ENCODE results near the gene ZP1. TPM values are rescaled to one million over a fixed set of nuclear protein-coding genes. Genes with fewer than 3 reads are reported as not detected.

The ZP1 gene
- total and polyA plus RNA-seq, 2 experiments from 2014 or later: 1.0 to 1.3 TPM

DNA sequence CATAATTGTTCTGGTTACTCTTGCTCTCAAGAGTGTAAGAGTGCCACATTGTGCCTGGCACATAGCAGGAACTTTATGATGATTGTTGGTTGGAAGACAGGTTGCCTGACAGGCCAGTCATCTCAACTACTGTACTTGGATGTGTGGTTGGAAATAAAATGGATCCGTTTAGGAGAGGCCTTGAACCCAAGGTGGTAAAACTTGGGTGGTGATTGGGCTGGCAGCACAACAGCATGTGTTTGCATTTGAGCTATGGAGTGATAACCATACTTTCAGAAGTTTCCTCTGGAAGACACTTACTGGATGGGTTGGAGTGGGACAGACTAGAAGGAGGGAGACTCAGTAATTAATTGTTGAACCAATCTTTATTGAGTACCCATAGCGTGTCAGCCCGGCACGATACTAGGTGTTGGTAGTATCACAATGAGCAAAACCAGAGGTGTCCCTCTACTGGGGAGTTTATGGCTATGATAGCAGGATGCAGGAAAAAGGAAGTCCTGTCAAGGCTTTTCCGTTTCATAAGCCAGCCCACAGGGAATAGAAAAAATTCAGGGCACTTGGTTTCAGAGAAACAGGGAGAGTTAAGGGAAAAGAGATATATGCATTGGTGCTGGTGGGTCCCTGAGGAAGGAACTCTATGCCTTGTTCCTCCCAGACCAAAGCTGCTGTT lies 43.5 kb downstream of the ZP1 start:
- Histone ChIP-seq H3F3A (ENCODE audit: insufficient read depth) (peaks cover 5% of the 10 kb centered on the region), H3K36me3 (ENCODE audit: low read depth) (no peaks in the 10 kb centered on the region), H3K4me3 (no peak overlapping the region), H3K9ac (no peak overlapping the region), H3K27ac (no peak overlapping the region), H2AFZ (no peak overlapping the region), H3K4me1 (ENCODE audit: insufficient read depth) (0 out of 2 replicates have a peak, but pooled peaks cover 10% of the 10 kb centered on the region), H3K4me2 (ENCODE audit: unreplicated experiment) (no peak overlapping the region), H3K79me2 (ENCODE audit: insufficient read depth) (peaks cover 4% of the 10 kb centered on the region), H3K9me2 (ENCODE audit: insufficient read depth) (no peaks in the 10 kb centered on the region), H4K20me1 (ENCODE audit: insufficient read depth) (no peaks in the 10 kb centered on the region), H3K27me3 (replicated peaks; ENCODE audit: insufficient read depth) (no peaks in the 10 kb centered on the region; the same call in 1 of the 2 replicates), H3K9me3 (ENCODE audit: low read depth) (no peaks in the 10 kb centered on the region)
- WGBS, 2 experiments (ENCODE audit: low coverage in 1 of 2, low lambda C conversion rate in 2 of 2, missing lambda C conversion rate in 2 of 2): 38 to 41% methylated on average over 5 of the region's 5 CpGs
- TF ChIP-seq EZH2 (IDR thresholded peaks at IDR 0.05; ENCODE audit: insufficient read depth, poor library complexity, severe bottlenecking) (no peak), EZH2phosphoT487 (IDR thresholded peaks at IDR 0.05; ENCODE audit: insufficient read depth, low read depth) (no peak)
- no peak for DNase-seq
- in situ Hi-C loops (cut with MboI): no loop called here

- Histone ChIP-seq H3K27me3 (replicated peaks; ENCODE audit: insufficient read depth) (no peaks in the 10 kb centered on the region; the same call in 1 of the 2 replicates), H3K27ac (no peak overlapping the region), H4K20me1 (ENCODE audit: insufficient read depth) (no peaks in the 10 kb centered on the region), H3K9me3 (ENCODE audit: low read depth) (no peaks in the 10 kb centered on the region), H3K79me2 (ENCODE audit: insufficient read depth) (peaks cover 18% of the 10 kb centered on the region), H3K4me3 (no peak overlapping the region), H2AFZ (no peak overlapping the region), H3K4me1 (ENCODE audit: insufficient read depth) (0 out of 2 replicates have a peak, but pooled peaks cover 9% of the 10 kb centered on the region), H3K9me2 (ENCODE audit: insufficient read depth) (no peaks in the 10 kb centered on the region), H3K9ac (no peak overlapping the region), H3K36me3 (ENCODE audit: low read depth) (no peaks in the 10 kb centered on the region), H3K4me2 (ENCODE audit: unreplicated experiment) (no peak overlapping the region), H3F3A (ENCODE audit: insufficient read depth) (peaks cover 3% of the 10 kb centered on the region; the same call in 1 of the 2 replicates)
- DNase-seq: no peak
- TF ChIP-seq EZH2phosphoT487 (IDR thresholded peaks at IDR 0.05; ENCODE audit: insufficient read depth, low read depth): no peak
- TF ChIP-seq EZH2 (IDR thresholded peaks at IDR 0.05; ENCODE audit: insufficient read depth, poor library complexity, severe bottlenecking): no peak
- in situ Hi-C loops (cut with MboI): no loop called here
- 50 to 52% methylated on average over 12 of the region's 12 CpGs for WGBS, 2 experiments (ENCODE audit: low coverage in 1 of 2, low lambda C conversion rate in 2 of 2, missing lambda C conversion rate in 2 of 2)
These were observed 45.0 kb downstream of the ZP1 start for GRCh38 chr11:60912223-60912850.

DNA sequence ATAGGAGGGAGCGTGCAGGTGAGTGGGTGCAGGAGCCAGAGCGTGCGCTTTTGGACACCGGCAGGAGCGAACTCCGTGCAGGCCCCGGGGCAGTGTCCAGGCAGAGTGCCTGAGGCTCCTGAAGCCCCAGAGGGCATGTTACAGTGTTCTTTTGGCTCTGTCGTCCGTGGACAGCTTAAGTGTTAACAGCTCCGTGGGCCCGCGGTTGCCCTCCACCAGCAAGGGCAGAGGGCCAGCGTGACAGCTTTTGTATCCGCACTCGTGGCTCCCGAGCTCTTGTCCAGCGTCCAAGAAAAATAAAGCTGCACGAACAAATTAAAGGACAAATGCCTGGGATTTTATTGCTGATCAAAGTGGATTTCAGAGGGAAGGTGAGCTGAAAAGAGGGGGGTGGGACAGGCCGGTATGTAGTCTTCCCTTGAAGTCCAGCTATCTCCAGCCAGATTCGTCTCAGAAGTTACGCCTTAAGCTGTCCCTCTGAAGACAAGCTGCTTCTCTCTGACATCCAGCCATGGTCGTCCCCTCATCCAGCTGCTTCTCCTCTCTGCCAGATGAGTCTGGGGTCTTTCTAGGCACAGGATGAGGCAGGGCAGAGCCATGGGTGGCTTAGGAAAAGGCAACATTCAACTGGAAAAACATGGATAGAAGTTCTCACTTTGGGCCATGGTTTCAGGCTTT lies 45.6 kb downstream of the ZP1 start:
- Histone ChIP-seq H3K9ac (peak overlapping the region; percentile 85; the same call in 1 of the 2 replicates), H3K4me2 (ENCODE audit: unreplicated experiment) (peak overlapping the region; percentile 91), H2AFZ (peak overlapping the region; percentile 96), H3F3A (ENCODE audit: insufficient read depth) (peaks cover 3% of the 10 kb centered on the region; the same call in 1 of the 2 replicates), H4K20me1 (ENCODE audit: insufficient read depth) (no peaks in the 10 kb centered on the region), H3K9me3 (ENCODE audit: low read depth) (no peaks in the 10 kb centered on the region), H3K4me1 (ENCODE audit: insufficient read depth) (0 out of 2 replicates have a peak, but pooled peaks cover 9% of the 10 kb centered on the region), H3K4me3 (peak overlapping the region; percentile 84; the same call in 1 of the 2 replicates), H3K27ac (no peak overlapping the region), H3K36me3 (ENCODE audit: low read depth) (no peaks in the 10 kb centered on the region), H3K27me3 (replicated peaks; ENCODE audit: insufficient read depth) (no peaks in the 10 kb centered on the region; the same call in 1 of the 2 replicates), H3K79me2 (ENCODE audit: insufficient read depth) (peaks cover 24% of the 10 kb centered on the region), H3K9me2 (ENCODE audit: insufficient read depth) (no peaks in the 10 kb centered on the region)
- DNase-seq: no peak
- TF ChIP-seq EZH2 (IDR thresholded peaks at IDR 0.05; ENCODE audit: insufficient read depth, poor library complexity, severe bottlenecking): no peak
- TF ChIP-seq EZH2phosphoT487 (IDR thresholded peaks at IDR 0.05; ENCODE audit: insufficient read depth, low read depth): no peak
- in situ Hi-C loops (cut with MboI): no loop called here
- 80% methylated on average over 22 of the region's 22 CpGs for WGBS, 2 experiments (ENCODE audit: low coverage in 1 of 2, low lambda C conversion rate in 2 of 2, missing lambda C conversion rate in 2 of 2)

All from GM23248 (cell line).